ENCODE data around the gene GIN1. TPM values are rescaled to one million over a fixed set of nuclear protein-coding genes. Genes with fewer than 3 reads are reported as not detected.

GIN1 gene
- total RNA-seq, 2 experiments from 2014 or later = 3.9 to 5.8 TPM

GRCh38 chr5:103120607-103121200, 766 bp upstream of the GIN1 start:
- Histone ChIP-seq H3K4me3 (ENCODE audit: low read depth, low read length, poor library complexity, severe bottlenecking) (peak overlapping the region; percentile 90), H4K20me1 (ENCODE audit: insufficient read depth, low read length) (peaks cover 8% of the 10 kb centered on the region; the same call in 1 of the 2 replicates), H3K4me1 (ENCODE audit: insufficient read depth, low read length, poor library complexity, severe bottlenecking) (peaks cover 29% of the 10 kb centered on the region), H3K4me2 (ENCODE audit: low read length) (peak overlapping the region; percentile 97), H3K27ac (ENCODE audit: low read depth, low read length, poor library complexity, severe bottlenecking) (peak overlapping the region; percentile 99), H3K79me2 (ENCODE audit: insufficient read depth, low read depth, low read length) (peaks cover 87% of the 10 kb centered on the region), H2AFZ (ENCODE audit: low read length) (peak overlapping the region; percentile 58; the same call in 1 of the 2 replicates), H3K9me2 (ENCODE audit: insufficient read depth, low read length) (no peaks in the 10 kb centered on the region), H3K9me3 (ENCODE audit: low read length) (no peaks in the 10 kb centered on the region), H3K36me3 (ENCODE audit: insufficient read depth, low read length) (peaks cover 22% of the 10 kb centered on the region)
- TSS peak; percentile 65 for BruUV-seq (replicated peaks)
- peak; percentile 38 for DNase-seq (ENCODE audit: low spot score)
- CTCF ChIA-PET (ENCODE audit: unreplicated experiment) = no interaction called here
- TF ChIP-seq EZH2phosphoT487 (IDR thresholded peaks at IDR 0.05; ENCODE audit: borderline replicate concordance, low read depth, low read length) = no peak
- intact Hi-C loops (cut with micrococcal nuclease; ENCODE audit: unreplicated experiment) = loop anchor here (1.0 kb wide), 1 partner anchor 138 kb away; the partner anchor contains the start of gene MACIR
- POLR2A ChIA-PET = interaction anchor here (0.6 to 2.2 kb wide), 9 partner anchors 9 to 171 kb away, joined by 3 to 8 read pairs (median 4); partner anchors contain the start of gene MACIR

- POLR2A ChIA-PET = interaction anchor here (1.1 to 1.6 kb wide), 4 partner anchors 9 to 140 kb away, joined by 4 to 6 read pairs (median 5); partner anchors contain the start of gene MACIR
- Histone ChIP-seq H3K4me2 (ENCODE audit: low read length) (peak overlapping the region; percentile 87), H3K79me2 (ENCODE audit: insufficient read depth, low read depth, low read length) (peaks cover 80% of the 10 kb centered on the region), H3K9me3 (ENCODE audit: low read length) (no peaks in the 10 kb centered on the region), H3K4me3 (ENCODE audit: low read depth, low read length, poor library complexity, severe bottlenecking) (peak overlapping the region; percentile 90), H3K36me3 (ENCODE audit: insufficient read depth, low read length) (peaks cover 18% of the 10 kb centered on the region), H2AFZ (ENCODE audit: low read length) (peak overlapping the region; percentile 92), H3K4me1 (ENCODE audit: insufficient read depth, low read length, poor library complexity, severe bottlenecking) (peaks cover 29% of the 10 kb centered on the region), H3K9me2 (ENCODE audit: insufficient read depth, low read length) (no peaks in the 10 kb centered on the region), H3K27ac (ENCODE audit: low read depth, low read length, poor library complexity, severe bottlenecking) (peak overlapping the region; percentile 99), H4K20me1 (ENCODE audit: insufficient read depth, low read length) (peaks cover 8% of the 10 kb centered on the region; the same call in 1 of the 2 replicates)
- BruUV-seq (replicated peaks) = TSS peak; percentile 94
- peak; percentile 62 for DNase-seq (ENCODE audit: low spot score)
- CTCF ChIA-PET (ENCODE audit: unreplicated experiment) = interaction anchor here (1.0 kb wide), 1 partner anchor 20 kb away, joined by 4 read pairs; no protein-coding TSS in a partner anchor
- intact Hi-C loops (cut with micrococcal nuclease; ENCODE audit: unreplicated experiment) = no loop called here
- no peak for TF ChIP-seq CTCF (conservative IDR thresholded peaks at IDR 0.05; ENCODE audit: low read length)
- TF ChIP-seq EZH2phosphoT487 (IDR thresholded peaks at IDR 0.05; ENCODE audit: borderline replicate concordance, low read depth, low read length) = no peak
These were observed 721 bp downstream of the GIN1 start for GRCh38 chr5:103119070-103119764.

- no TSS peak for BruUV-seq (replicated peaks)
These were observed 2.4 kb downstream of the GIN1 start for GRCh38 chr5:103117471-103117991.

More at GRCh38 chr5:103117471-103117991, 2.4 kb downstream of the GIN1 start:
- intact Hi-C loops (cut with micrococcal nuclease; ENCODE audit: unreplicated experiment) = no loop called here
- Histone ChIP-seq H2AFZ (ENCODE audit: low read length) (peak overlapping the region; percentile 92; the same call in 1 of the 2 replicates), H3K9me2 (ENCODE audit: insufficient read depth, low read length) (no peaks in the 10 kb centered on the region), H3K79me2 (ENCODE audit: insufficient read depth, low read depth, low read length) (peaks cover 65% of the 10 kb centered on the region), H3K27ac (ENCODE audit: low read depth, low read length, poor library complexity, severe bottlenecking) (no peak overlapping the region), H3K4me1 (ENCODE audit: insufficient read depth, low read length, poor library complexity, severe bottlenecking) (peaks cover 25% of the 10 kb centered on the region), H3K4me2 (ENCODE audit: low read length) (peak overlapping the region; percentile 87), H3K9me3 (ENCODE audit: low read length) (no peaks in the 10 kb centered on the region), H3K36me3 (ENCODE audit: insufficient read depth, low read length) (0 out of 2 replicates have a peak, but pooled peaks cover 1% of the 10 kb centered on the region), H3K4me3 (ENCODE audit: low read depth, low read length, poor library complexity, severe bottlenecking) (peak overlapping the region; percentile 90), H4K20me1 (ENCODE audit: insufficient read depth, low read length) (peaks cover 8% of the 10 kb centered on the region; the same call in 1 of the 2 replicates)
- TF ChIP-seq EZH2phosphoT487 (IDR thresholded peaks at IDR 0.05; ENCODE audit: borderline replicate concordance, low read depth, low read length) (no peak), CTCF (conservative IDR thresholded peaks at IDR 0.05; ENCODE audit: low read length) (no peak)
- no peak for DNase-seq (ENCODE audit: low spot score)
- ChIA-PET POLR2A (no interaction called here), CTCF (ENCODE audit: unreplicated experiment) (no interaction called here)

Measured in OCI-LY7 (cell line).